HL-60/S4 treated with retinoic acid at 250 ng/mL for 4 days and 3 days (cell line): ENCODE results near the gene LMOD3.

Source experiments
- in situ Hi-C: fragments of 300-500 bp; cut with MboI; formaldehyde crosslinking; loops from 2 replicates; pipeline ENCODE4 v1.7.0; 2022; ENCODE audit warnings: low sequenced_read_pairs

Gene LMOD3

GRCh38 chr3:69095636-69096035 lies 26.8 kb downstream of the LMOD3 start:
- in situ Hi-C loops, result no loop called here

GRCh38 chr3:69094467-69095205 lies 27.8 kb downstream of the LMOD3 start:
- in situ Hi-C loops, result no loop called here

DNA sequence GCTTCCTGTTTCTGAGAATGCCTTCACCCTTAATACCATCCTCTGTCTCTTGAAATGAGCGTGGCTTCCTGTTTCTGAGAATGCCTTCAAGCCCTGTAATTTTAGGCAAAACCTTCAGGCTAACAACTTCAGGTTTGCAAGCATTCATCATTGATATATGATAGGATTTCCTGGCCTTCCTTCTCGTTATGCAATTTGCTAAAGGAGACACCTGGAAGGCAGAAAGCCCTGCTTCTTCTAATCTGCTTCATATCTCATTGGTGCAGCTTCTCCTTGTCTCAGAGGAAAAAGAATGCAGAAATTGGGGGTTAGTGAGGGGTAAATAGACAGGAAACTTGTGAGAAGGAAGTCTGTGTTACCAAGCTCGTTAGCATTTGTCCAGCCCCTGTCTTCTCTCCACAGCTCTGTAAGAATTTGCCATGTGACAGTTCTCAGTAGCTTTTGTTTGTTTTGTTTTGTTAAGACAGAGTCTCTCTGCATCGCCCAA lies 30.3 kb downstream of the LMOD3 start:
- in situ Hi-C loops, result no loop called here

DNA sequence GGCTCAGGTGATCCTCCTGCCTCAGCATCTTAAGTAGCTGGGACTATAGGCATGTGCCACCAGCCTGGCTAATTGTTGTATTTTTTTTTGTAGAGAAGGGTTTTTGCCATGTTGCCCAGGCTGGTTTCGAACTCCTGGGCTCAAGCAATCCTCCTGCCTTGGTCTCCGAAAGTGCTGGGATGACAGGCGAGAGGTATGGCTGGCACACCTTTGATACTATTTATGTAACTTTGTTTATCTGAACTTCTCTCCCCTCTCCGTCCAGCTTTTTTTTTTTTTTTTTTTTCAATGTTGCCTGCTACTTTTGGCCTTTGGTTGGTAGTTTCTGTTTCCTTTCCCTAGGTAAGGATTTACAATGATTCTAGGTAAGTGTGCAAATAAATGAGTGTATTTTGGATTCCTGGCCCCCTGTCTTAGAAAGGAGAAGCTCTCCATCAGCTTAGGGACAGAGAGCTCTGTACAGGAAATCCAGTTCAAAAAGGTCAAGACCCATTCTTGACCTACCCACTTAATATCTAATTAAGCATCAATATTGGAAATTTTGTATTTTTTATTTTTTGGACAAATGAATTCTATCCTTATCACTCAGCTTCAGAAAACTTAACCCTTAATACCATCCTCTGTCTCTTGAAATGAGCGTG lies 30.9 kb downstream of the LMOD3 start:
- in situ Hi-C loops, result no loop called here

- in situ Hi-C loops, result no loop called here
Measured at GRCh38 chr3:69090021-69090420, 32.4 kb downstream of the LMOD3 start.

- in situ Hi-C loops, result no loop called here
Measured at GRCh38 chr3:69088063-69088462, 34.3 kb downstream of the LMOD3 start.

- in situ Hi-C loops, result no loop called here
Measured at GRCh38 chr3:69087030-69087791, 35.2 kb downstream of the LMOD3 start.

DNA sequence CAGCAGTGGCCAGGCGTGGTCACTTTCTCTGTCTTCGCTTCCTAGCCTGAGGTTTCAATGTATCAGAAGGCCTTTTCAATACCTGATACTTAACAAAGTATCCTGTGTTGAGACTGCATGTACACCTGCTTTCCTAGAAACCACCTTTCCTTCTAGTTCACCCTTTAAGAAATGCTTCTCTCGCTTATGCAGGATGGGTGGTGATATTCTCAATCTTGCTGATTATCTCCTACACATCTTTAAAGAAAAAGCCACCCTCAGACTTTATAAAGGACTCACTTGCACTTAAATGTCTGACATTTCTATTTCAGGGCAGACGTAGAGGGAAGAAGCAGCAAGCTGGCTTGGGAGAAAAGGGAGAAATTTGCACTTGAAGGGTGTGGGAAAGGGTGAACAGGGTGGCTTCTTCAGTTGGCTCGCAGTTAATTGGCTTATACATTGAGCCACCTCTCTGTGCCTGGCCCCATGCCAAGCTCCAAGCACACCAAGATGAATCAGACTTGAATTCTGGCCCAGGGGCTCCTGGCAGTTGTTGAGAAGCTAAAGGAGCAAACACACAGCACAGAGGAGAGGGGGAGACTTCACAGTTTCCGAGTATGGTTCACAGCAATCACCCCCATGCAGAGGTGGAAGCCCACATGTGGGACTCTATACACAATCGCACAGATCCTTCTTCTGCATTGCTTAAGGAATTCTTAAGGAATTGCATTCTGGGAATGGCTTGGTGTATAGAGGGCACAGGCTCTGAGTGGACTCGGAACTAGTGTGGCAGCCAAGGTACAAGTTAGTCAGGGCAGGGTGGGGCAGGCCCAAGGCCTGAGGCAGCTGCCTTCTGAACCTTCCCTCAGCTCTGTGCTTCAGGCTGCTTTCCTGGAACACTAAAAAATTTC lies 36.3 kb downstream of the LMOD3 start:
- in situ Hi-C loops, result no loop called here

GRCh38 chr3:69085168-69085832 lies 37.1 kb downstream of the LMOD3 start:
- in situ Hi-C loops, result no loop called here

DNA sequence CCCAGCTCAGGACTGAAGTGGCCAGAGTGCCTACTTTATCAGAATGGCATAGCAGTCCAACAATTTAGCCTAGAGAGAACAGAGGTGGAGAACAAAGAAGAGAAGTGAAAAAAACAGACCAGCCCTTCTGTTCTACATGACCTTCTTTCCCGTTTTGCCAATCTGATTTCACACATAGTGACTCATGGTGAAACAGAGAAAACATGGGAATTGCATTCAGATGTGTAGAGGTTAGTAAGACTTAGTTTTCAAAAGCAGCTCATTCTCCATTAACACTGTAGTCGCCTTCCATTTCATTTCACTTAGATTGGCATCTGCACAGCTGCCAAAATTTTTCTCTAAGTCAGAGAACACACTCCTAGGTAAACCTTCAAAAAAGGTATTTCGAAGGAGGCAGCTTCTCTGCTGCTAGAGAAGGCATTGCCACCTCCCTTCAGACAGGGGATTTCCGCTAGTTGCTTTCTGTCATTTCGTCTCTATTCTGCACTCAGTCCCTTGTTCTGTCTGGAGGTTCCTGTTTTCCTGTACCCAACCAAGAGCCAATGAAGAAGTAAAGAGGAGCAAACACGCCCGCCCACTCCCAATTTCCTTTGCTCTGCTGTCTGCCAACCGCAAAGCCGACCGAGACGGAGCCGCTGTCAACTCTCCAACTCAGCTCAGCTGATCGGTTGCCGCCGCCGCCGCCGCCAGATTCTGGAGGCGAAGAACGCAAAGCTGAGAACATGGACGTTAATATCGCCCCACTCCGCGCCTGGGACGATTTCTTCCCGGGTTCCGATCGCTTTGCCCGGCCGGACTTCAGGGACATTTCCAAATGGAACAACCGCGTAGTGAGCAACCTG lies 37.8 kb downstream of the LMOD3 start, which contains the start of gene ARL6IP5:
Gene ARL6IP5 (plus strand): TSS at position 612 of the 842 bp plus-strand sequence. CDS start 111 bp downstream, at position 723.
- in situ Hi-C loops, result no loop called here

DNA sequence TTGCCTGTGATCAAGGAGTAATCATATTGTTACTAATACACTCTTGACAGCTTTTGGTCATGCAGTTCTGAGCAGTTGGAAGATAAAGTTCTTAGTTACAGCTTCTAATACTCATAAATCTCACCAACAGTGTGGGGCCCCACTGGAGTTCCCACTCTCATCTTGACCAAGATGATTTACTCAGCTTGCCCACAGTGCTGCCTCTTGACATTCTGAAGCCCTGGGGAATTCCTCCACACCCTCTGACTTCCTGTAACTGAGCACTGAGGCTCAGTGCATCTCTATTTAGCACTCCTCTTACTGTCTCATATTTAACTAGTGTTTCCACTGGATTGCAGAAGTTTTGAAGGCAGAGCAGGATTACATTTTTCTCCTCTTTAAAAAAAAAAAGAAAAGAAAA lies 39.6 kb downstream of the LMOD3 start:
- in situ Hi-C loops, result no loop called here

GRCh38 chr3:69082361-69082760 lies 40.0 kb downstream of the LMOD3 start:
- in situ Hi-C loops, result no loop called here

DNA sequence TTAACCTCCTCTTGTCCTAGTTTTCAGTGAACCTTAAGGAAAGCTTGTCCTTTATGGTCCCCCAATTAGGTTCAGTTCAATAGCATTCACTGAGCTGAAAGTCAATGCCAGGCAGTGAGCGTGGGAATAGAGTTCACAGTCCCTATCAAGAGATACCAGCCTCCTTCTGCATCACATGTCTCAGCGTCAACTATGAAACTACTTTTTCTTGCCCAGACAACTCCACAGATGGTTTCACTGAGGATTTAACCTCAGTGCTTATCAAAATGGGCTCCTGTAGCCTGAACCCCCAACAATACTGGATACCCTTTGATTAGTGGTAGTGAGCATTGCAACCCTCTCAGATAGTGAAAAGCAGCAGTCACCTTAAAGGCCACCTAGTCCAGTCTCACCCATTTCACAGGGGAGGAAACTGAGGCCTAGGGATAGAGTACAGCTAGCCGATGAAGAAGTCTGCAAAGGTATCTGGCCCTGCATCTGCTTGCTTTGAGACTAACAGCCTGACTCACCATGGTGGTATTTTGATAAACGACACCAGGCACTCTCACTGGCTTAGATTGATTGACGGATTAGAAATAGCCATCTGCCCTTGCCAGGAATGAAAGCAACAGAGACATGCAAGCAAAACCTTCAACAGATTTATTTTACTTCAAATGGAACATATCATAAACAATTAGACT lies 40.7 kb downstream of the LMOD3 start:
- in situ Hi-C loops, result no loop called here

- in situ Hi-C loops, result no loop called here
Measured at GRCh38 chr3:69080233-69080920, 42.0 kb downstream of the LMOD3 start, which contains the start of gene UBA3. UBA3 (minus strand) TSS chr3:69080365; CDS start chr3:69080353, 12 bp downstream.

GRCh38 chr3:69079269-69080159 lies 42.9 kb downstream of the LMOD3 start:
- in situ Hi-C loops, result no loop called here

DNA sequence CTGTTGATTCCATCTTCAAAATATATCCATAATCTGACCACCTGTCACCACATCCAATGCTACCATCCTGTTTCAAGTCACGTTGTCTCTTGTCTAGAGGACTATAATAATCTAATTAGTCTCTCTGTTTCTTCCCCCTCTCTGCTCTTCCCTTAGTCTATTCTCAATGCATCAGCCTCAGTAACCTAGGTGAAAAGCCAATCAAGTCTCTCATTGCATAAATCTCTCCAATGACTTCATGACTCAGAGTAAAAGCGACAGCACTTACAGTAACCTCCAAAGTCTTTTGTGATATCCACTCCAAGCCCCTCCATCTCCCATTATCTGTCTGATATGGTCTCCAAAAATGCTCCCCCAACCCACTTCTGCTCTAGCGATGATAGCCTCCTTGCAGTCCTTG lies 49.5 kb downstream of the LMOD3 start:
- in situ Hi-C loops, result no loop called here

DNA sequence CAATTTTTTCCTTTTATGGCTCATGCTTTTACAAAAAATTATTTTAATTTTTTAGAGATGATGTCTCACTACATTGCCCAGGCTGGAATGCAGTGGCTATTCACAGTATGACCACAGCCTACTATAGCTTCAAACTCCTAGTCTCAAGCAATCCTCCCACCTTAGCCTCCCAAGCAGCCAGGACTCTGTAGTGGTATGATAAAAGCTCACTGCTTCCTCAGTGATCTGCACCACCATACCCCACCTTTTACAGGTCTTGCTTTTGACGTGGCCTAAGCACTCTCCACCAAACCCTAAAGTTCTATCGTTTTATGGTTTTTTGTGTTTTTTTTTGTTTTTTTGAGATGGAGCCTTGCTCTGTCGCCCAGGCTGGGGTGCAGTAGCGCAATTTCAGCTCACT lies 56.3 kb downstream of the LMOD3 start:
- in situ Hi-C loops, result no loop called here
